ENCODE data around the gene MIR17HG. TPM values are rescaled to one million over a fixed set of nuclear protein-coding genes. Genes with fewer than 3 reads are reported as not detected.
A peak's percentile ranks its signal among the peaks of the same experiment; 100 is the strongest.

MIR17HG gene
- total RNA-seq, 1 donor from 2014 or later: 1.7 TPM

DNA sequence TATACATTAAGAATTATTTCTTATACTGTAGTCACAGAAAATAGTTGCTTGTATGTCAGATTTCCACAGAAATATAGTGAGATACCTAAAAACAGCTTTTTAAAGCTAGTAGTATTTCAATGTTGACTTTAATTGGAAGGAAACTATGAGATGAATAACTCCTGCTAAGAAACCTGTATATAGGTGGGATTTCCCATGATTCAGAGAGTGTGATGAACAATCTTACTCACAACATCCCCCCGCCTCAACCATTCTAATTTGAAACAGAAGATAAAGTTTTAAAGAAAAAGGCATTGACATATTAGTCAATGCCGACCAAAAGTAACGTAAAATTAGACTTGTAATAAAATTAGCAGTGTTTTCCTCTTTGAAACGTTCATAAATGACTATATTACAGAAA, 1.4 kb upstream of the MIR17HG start:
- H3K9me3 ChIP-seq: no peaks in the 10 kb centered on the region
- H3K4me1 ChIP-seq: peaks cover 25% of the 10 kb centered on the region
- H3K4me3 ChIP-seq: no peak overlapping the region
- H3K27ac ChIP-seq: no peak overlapping the region
- no peak for TF ChIP-seq POLR2AphosphoS5 (IDR thresholded peaks at IDR 0.05; ENCODE audit: insufficient read depth in 1 of 2, low read depth in 1 of 2)
- no peaks in the 10 kb centered on the region for H3K36me3 ChIP-seq
- DNase-seq (ENCODE audit: extremely low spot score in 2 of 2): no peak
- no peaks in the 10 kb centered on the region for H3K27me3 ChIP-seq
- intact Hi-C loops (cut with DNase I): no loop called here

DNA sequence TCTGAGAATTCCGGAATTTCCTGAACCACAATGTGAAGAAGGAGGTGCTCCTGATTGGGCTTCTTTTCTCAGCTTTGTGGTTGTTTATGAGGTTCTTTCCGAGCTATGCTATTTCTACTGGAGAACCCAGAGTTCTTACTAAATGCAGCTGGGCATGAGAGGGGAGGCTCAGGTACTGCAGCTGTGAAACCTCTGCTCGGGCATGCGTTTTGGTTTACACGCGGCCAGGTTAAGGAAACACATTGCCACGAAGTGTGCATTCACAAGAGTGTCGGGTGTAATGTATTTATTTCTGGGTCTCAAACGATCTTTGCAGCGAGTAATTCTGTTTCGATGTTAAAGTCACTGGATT, 661 bp upstream of the MIR17HG start:
- TF ChIP-seq, protein P1, sequence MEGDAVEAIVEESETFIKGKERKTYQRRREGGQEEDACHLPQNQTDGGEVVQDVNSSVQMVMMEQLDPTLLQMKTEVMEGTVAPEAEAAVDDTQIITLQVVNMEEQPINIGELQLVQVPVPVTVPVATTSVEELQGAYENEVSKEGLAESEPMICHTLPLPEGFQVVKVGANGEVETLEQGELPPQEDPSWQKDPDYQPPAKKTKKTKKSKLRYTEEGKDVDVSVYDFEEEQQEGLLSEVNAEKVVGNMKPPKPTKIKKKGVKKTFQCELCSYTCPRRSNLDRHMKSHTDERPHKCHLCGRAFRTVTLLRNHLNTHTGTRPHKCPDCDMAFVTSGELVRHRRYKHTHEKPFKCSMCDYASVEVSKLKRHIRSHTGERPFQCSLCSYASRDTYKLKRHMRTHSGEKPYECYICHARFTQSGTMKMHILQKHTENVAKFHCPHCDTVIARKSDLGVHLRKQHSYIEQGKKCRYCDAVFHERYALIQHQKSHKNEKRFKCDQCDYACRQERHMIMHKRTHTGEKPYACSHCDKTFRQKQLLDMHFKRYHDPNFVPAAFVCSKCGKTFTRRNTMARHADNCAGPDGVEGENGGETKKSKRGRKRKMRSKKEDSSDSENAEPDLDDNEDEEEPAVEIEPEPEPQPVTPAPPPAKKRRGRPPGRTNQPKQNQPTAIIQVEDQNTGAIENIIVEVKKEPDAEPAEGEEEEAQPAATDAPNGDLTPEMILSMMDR (IDR thresholded peaks at IDR 0.05): no peak
- no peak for TF ChIP-seq POLR2A (IDR thresholded peaks at IDR 0.05)
- no peak for TF ChIP-seq POLR2AphosphoS5 (IDR thresholded peaks at IDR 0.05; ENCODE audit: insufficient read depth in 1 of 2, low read depth in 1 of 2)
- H3K27me3 ChIP-seq: no peaks in the 10 kb centered on the region
- intact Hi-C loops (cut with DNase I): no loop called here
- no peak for DNase-seq (ENCODE audit: extremely low spot score in 2 of 2)
- peaks cover 27% of the 10 kb centered on the region for H3K4me1 ChIP-seq
- H3K36me3 ChIP-seq: no peaks in the 10 kb centered on the region
- no peaks in the 10 kb centered on the region for H3K9me3 ChIP-seq
- H3K4me3 ChIP-seq: peak overlapping the region; percentile 81 to 91
- H3K27ac ChIP-seq: peak overlapping the region; percentile 96

DNA sequence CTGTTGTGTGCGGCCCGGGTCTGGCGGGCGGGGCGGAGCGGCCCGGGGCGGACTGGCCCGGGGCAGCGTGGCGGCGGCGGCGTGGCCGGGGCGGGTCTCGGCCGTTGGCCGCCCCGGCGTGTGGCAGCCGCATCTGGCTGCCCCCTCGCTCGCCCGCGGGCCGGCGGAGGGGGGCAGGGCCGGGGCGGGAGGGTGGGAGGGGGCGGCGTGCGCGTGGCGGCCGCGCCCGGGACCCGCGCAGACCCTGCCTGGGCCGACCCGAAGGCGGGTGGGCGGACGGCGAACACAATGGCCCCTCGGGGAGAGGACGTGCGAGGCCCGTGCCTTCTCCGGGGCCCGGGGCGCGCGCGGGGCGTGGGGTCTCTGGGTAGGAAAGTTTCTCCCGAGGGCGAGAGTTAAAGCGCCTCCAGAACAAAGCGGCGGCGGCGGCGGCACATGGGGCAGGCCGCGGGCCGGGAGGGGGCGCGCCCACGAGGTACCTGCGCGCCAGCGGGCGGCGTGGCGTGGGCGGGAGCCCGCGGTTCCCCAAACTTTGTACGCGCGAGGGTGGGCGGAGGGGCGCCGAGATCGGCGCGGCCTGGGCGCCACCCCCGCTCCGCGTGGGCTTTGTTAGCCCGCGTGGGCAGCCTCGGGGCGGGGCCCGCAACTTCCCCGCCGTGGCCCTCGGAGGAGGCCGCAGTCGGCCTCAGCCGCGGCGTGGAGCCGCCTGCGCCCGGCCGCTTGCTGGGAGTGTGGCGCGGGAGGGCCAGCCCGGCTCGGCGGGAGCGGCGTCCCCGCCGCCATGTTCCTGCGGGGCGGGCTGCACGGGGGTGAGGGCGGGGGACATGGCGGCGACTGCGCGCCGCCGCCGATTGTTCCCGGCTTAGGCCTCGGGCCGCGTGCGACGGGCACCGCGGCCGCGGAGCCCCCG, 764 bp downstream of the MIR17HG start:
- Histone ChIP-seq H3K36me3 (no peaks in the 10 kb centered on the region), H3K27me3 (no peaks in the 10 kb centered on the region), H3K4me3 (peak overlapping the region; percentile 81 to 91), H3K4me1 (peaks cover 27% of the 10 kb centered on the region), H3K27ac (peak overlapping the region; percentile 96), H3K9me3 (no peaks in the 10 kb centered on the region)
- intact Hi-C loops (cut with DNase I): no loop called here
- peak in 1 of 2 donors; percentile 5 for TF ChIP-seq POLR2A (IDR thresholded peaks at IDR 0.05)
- TF ChIP-seq, protein P1 (IDR thresholded peaks at IDR 0.05): peak in 1 of 3 experiments; percentile 12
- no peak for TF ChIP-seq POLR2AphosphoS5 (IDR thresholded peaks at IDR 0.05; ENCODE audit: insufficient read depth in 1 of 2, low read depth in 1 of 2)
- no peak for DNase-seq (ENCODE audit: extremely low spot score in 2 of 2)

DNA sequence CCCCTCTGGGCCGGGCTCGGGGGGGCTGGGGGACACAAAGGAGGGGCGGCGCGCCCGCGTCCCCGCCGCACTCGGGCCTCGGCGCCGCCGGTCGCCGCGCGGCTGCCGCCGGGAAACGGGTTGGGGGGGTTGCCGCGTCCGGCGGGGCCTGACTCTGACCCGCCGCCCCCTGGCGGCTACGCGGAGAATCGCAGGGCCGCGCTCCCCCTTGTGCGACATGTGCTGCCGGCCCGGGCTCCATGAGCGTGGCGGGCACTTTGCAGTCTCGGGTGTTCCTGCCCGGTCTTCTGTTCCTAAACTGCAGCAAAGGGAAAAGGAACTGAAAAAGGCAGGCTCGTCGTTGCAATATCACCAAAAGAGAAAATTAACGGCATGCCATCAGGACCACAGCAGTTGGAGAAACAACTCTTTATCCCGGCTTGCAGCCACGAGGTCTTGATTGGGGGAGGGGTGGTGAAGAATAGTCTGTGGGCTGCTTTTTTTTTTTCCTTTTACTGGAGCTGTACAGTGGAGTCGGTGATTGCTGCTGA, 1.5 kb downstream of the MIR17HG start:
- H3K27ac ChIP-seq: peak overlapping the region; percentile 96
- H3K9me3 ChIP-seq: no peaks in the 10 kb centered on the region
- peaks cover 27% of the 10 kb centered on the region for H3K4me1 ChIP-seq
- peak overlapping the region; percentile 81 to 91 for H3K4me3 ChIP-seq
- H3K36me3 ChIP-seq: no peaks in the 10 kb centered on the region
- H3K27me3 ChIP-seq: no peaks in the 10 kb centered on the region
- TF ChIP-seq POLR2AphosphoS5 (IDR thresholded peaks at IDR 0.05; ENCODE audit: insufficient read depth in 1 of 2, low read depth in 1 of 2) (peak; percentile 30 to 56), POLR2A (IDR thresholded peaks at IDR 0.05) (peak in 1 of 2 donors; percentile 0)
- TF ChIP-seq, protein P1 (IDR thresholded peaks at IDR 0.05): peak; percentile 61 to 89 (median 79)
- no peak for DNase-seq (ENCODE audit: extremely low spot score in 2 of 2)
- intact Hi-C loops (cut with DNase I): no loop called here

DNA sequence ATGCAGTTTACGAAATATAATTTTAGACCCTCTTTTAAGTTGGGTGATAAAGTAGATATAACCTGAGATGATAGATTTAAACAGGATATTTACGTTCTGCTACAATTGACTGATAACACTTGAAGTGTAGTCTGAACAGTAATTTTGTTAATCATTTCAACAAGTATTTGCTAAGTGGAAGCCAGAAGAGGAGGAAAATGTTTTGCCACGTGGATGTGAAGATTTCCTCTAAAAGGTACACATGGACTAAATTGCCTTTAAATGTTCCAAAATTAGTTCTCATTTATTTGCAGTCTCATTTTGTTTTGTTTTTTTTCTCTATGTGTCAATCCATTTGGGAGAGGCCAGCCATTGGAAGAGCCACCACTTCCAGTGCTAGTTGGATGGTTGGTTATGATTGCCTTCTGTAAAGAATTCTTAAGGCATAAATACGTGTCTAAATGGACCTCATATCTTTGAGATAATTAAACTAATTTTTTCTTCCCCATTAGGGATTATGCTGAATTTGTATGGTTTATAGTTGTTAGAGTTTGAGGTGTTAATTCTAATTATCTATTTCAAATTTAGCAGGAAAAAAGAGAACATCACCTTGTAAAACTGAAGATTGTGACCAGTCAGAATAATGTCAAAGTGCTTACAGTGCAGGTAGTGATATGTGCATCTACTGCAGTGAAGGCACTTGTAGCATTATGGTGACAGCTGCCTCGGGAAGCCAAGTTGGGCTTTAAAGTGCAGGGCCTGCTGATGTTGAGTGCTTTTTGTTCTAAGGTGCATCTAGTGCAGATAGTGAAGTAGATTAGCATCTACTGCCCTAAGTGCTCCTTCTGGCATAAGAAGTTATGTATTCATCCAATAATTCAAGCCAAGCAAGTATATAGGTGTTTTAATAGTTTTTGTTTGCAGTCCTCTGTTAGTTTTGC, 2.8 kb downstream of the MIR17HG start:
- H3K9me3 ChIP-seq: no peaks in the 10 kb centered on the region
- no peak for DNase-seq (ENCODE audit: extremely low spot score in 2 of 2)
- no peak overlapping the region for H3K27ac ChIP-seq
- intact Hi-C loops (cut with DNase I): no loop called here
- TF ChIP-seq, protein P1 (IDR thresholded peaks at IDR 0.05): no peak
- TF ChIP-seq POLR2A (IDR thresholded peaks at IDR 0.05): no peak
- no peak for TF ChIP-seq POLR2AphosphoS5 (IDR thresholded peaks at IDR 0.05; ENCODE audit: insufficient read depth in 1 of 2, low read depth in 1 of 2)
- H3K27me3 ChIP-seq: no peaks in the 10 kb centered on the region
- H3K36me3 ChIP-seq: no peaks in the 10 kb centered on the region
- peak overlapping the region in 1 of 2 donors; percentile 81 for H3K4me3 ChIP-seq
- peaks cover 27% of the 10 kb centered on the region for H3K4me1 ChIP-seq
